ENCODE results near the gene AXL.

The AXL gene

DNA sequence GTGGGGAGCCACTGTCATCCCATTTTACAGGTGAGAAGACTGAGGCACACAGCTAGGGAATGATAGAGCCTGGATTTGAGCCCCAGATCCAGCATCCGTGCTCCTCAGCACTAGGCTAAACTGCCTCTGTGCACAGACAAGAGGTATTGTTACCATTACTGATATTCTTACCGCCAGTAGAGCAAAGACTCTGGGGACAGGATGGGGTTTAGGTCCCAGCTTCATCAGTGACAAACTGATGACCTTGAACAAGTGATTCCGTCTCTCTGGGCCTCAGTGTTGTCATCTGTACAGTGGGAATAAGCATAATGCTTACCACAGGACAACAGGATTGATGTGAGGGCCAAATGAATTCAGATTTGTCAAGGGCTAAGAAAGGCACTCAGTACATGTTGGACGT, 16.5 kb downstream of the AXL start:
- no peak for DNase-seq (ENCODE audit: low read depth)

DNA sequence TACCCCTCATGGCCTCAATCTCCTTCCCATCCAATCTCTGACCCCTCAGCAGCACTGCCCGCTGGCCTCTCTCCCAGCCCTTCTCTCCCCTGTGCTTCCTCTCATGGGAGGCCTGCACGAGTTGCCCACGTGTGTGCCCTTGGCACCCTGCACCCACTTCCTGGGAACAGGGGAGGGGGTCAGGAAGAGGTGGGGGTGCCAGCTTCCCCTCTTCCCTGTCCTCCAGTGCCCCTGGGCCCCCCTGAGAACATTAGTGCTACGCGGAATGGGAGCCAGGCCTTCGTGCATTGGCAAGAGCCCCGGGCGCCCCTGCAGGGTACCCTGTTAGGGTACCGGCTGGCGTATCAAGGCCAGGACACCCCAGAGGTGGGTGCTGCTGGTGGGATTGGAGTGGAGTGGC, 19.2 kb downstream of the AXL start:
- no peak for DNase-seq (ENCODE audit: low read depth)

DNA sequence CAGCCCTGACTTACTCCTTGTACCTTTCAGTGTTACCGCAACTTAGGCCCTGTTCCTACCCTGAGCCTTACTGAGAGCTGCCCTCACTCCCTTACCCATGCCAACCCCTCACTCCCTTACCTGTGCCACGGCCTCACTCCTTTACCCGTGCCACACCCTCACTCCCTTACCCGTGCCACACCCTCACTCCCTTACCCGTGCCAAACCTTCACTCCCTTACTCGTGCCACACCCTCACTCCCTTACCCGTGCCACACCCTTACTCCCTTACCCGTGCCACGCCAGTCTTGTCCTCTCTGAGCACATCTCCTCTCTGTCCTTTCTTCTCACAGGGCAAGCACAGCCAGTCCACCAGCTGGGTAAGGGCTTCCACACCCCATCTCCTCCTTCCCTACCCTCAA, 20.3 kb downstream of the AXL start:
- DNase-seq (ENCODE audit: low read depth): no peak

DNA sequence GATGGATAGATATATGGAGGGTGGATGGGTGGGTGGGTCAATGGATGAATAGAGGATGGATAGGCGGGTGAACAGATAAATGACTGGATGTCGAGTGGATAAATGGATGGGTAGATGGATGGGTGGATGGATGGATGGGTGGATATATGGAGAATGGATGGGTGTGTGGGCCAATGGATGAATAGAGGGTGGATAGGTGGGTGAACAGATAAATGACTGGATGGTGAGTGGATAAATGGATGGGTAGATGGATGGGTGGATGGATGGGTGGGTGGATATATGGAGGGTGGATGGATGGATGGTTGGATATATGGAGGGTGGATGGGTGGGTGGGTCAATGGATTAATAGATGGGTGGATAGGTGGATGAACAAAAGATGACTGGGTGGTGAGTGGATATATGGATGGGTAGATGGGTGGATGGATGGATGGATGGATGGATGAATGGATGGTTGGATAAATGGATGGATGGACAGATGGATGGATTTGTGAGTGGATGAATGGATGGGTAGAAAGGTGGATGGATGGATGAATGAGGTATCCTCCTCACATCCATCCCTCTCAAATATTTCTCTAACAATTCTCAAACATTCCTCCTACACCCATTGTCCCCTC, 21.0 kb downstream of the AXL start:
- DNase-seq (ENCODE audit: low read depth): no peak

- no peak for DNase-seq (ENCODE audit: low read depth)
Observed at GRCh38 chr19:41241859-41242258, 22.8 kb downstream of the AXL start.

DNA sequence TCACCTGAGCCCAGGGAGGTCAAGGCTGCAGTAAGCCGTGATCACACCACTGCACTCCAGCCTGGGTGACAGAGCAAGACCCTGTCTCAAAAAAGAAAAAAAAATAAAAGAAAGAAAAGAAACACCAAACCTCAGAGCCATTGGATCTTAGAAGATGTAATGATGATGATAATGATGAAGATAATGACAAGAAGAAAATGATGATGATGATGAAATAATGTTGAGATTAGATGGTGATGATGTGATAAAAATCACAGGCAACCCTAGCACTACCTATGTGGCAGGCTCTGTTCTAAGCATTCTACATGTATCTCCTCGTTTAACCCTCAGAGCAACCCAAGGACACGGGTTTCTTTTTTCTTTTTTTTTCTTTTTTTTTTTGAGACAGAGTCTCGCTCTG, 25.1 kb downstream of the AXL start:
- DNase-seq (ENCODE audit: low read depth): no peak

DNA sequence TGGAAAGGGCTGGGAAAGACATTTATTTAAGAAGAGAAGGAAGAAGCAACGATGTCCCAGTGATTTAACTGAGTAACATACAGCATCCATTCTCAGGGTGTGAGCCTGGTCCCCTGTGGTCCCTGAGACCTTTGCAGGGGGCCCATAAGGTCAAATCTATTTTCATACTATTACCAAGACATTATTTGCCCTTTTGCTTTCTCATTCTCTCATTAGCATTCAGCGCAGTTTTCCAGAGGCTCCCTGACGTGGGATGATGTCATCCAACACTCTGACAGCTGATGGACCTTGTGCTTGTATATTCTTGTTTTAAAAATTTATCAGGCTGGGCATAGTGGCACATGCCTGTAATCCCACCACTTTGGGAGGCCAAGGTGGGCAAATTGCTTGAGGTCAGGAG, 26.8 kb downstream of the AXL start:
- no peak for DNase-seq (ENCODE audit: low read depth)

DNA sequence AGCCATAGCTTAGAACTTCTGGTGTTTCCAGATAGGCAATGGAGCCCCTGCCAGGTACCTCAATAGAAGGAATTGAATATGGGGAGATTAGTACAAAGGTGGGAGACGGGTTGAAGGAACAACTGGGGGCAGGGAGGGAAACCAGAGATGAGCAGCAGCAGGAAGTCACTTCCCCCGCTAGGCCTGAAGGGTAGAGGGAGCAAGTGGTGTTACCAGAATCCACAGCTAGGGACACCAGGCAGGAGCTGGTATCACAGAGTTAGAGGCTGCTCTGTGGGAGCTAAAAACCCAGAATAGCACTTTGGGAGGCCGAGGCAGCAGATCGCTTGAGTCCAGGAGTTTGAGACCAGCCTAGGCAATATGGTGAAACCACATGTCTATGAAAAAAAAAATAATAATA, 29.9 kb downstream of the AXL start:
- DNase-seq (ENCODE audit: low read depth): no peak

DNA sequence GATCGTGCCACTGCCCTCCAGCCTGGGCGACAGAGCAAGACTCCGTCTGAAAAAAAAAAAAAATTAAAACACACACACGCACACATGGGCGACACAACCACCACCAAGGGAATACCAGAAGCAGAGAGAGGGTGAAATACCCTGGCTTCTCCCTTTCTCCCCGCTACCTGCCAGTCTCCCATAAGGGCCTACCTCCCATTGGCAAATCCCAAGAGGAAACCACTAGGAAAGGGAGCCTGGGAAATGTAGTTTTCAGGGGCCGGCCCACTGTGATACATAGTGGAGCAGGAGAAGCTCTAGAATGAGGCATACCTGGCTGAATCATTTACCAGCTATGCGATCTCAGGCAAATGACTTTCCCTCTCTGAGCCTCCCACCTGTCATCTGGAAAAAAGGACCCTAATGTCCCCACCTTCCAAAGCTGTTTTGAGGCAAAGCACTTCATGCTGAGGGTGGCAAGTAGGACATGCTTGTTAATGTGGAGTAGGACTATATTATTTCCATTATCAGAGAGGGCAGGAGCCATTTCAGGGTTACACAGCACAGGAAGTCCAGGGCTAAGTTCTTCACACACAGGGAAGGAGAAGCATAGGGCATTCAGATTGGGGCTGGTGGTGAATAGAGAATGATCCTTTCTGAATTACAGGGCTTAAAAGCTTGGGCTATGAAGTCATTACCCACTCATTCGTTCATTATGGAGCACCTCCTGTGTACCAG, 30.8 kb downstream of the AXL start:
- DNase-seq (ENCODE audit: low read depth): no peak

- DNase-seq (ENCODE audit: low read depth): no peak
Observed at GRCh38 chr19:41253660-41254059, 34.6 kb downstream of the AXL start.

- no peak for DNase-seq (ENCODE audit: low read depth)
Observed at GRCh38 chr19:41255171-41255570, 36.1 kb downstream of the AXL start.

DNA sequence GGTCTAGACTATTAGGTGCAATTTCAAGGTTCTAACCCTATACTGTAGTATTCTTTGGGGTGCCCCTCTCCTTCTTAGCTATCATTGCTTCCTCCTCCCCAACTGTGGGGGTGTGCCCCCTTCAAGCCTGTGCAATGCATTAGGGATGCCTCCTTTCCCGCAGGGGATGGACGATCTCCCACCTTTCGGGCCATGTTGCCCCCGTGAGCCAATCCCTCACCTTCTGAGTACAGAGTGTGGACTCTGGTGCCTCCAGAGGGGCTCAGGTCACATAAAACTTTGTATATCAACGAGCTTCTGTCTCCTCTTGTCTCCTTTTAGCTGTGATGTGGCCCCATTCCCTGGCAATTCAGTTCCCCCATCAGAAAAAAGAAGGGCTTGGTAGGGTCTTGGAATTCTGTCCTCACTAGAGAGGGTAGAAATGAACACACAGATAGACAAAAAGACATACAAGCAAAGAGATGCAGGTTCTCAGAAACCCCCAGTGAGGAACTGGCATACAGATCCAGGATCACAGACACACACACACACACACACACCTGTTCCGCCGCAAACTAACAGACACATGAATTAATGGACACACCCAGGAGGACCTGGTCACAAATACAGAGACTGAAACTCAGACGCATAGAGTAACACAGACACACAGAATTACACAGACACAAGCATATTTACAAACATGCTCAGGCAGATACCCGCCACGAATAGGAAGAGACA, 42.6 kb downstream of the AXL start:
- DNase-seq (ENCODE audit: low read depth): no peak

DNA sequence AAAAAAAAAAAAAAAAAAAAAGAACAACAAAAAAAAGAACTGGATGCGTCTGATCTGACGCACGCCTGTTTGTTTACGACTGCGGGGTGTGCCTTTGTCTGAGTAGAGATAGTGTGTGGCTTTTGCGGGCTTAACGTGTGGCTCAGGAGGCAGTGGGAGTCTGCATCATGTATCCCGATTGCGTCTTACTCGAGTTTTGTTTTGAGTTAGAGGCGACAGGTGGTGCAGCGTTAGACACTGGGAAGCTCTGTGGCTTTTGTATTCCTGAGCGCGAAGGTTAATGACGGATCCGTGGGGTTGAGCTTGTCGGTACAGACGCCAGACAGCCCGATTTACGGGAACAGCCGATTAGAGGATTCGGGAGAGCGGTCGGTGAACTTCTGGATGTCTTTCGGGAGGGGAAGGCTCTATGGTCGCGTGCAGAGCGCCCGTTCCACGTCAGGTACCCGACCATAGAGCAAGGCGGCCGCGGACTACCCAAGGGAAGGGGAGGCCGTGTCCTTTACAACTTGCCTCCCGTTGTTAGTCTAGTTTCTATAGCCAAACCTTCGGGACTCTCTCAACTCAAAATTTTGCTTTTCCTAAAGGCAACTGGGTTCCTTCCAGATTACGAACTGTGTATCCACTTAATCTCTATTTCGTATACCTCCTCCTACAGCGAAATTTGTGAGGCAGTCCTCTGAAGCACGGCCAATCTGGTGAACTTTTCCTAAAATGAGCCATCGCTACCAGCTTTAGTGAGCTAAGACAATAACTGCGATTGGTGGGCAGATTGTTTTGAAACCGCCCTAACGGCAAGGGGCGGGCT, 44.2 kb downstream of the AXL start:
- DNase-seq (ENCODE audit: low read depth): peak; percentile 71

DNA sequence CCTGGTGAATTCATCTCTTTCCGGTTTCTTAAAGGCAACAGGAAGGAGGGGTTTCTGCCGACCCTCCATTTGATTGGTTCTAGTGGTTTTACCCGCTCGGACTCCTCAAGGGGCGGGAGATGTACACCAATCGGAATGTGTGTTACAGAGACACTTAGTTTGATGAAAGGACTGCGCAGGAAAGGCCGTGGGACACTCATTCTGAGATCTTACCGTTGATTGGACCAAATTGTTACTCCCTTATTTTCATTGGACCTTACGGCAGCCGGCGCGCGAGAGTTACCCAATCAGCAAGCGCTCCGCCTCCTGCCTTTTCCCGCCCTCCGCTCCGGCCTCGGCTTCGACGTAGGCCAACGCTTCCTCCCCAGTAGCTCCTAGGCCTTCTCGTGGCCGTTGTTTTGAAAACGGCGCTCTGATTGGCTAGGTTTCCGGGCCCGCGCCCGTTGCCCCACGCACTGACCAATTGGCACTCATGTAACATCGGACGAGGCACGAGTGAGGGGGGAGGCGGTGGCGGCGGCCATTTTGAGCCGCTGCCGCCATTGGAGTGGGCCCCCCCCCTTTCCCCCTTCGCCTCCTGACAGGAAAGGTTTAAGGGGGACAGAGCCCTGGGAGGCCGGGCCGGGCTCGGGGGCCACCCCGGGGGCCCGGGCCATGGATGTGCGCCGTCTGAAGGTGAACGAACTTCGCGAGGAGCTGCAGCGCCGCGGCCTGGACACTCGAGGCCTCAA, 45.0 kb downstream of the AXL start, which contains the start of gene HNRNPUL1:
Gene HNRNPUL1 (plus strand): TSS at position 523 of the 731 bp plus-strand sequence. CDS start 132 bp downstream, at position 655.
- peak; percentile 99 for DNase-seq (ENCODE audit: low read depth)

GRCh38 chr19:41264581-41265394, 45.8 kb downstream of the AXL start:
- DNase-seq (ENCODE audit: low read depth): no peak

DNA sequence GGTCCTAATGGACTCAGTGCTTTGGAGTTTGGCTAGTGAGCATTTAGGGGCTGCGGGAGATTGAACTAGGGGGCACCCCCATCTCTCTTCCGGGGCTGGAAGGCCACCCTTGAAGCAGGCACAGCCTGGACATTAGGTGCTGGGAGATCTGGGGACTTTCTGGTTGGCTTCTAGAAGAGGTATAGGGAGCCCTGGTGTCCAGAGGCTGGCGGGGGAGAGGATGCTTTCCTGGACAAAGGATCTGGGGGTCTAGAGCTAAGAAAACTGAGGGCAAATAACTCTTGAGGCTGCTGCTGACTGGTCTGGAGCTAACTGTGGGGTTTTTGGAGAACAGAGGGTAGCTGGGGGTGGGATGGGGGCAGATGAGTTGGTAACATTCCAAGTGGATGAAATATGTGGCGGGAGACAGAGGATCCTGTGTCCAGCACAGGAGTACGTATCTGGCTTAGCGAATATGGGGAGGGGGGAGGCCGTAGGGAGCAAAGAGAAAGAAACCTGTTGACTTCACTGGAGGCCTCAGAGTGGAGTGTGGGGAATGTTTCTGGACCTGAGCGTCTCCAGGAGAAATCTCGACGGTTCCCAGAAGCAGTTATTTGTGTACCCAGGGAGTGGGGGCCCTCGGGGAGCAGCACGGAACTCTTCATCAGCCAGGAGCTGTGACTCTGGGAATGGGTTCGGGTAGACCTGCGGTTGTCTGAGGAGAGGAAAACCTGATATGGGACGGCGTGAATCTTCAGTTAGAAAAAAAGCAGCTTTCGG, 46.6 kb downstream of the AXL start:
- no peak for DNase-seq (ENCODE audit: low read depth)

DNA sequence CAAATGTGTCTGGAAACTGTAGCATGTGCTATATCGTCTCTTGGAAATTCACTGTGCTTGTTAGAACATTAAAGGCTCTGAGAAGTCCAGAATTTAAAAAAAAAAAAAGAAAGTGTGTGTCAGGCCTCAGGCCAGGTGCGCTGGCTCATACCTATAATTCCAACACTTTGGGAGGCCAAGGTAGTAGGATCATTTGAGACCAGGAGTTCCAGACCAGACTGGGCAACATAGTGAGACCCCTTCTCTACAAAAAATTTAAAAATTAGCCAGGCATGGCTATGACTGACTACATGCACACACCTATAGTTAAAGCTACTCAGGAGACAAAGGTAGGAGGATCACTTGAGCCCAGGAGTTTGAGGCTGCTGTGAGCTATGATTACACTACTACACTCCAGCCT, 50.0 kb downstream of the AXL start:
- no peak for DNase-seq (ENCODE audit: low read depth)

DNA sequence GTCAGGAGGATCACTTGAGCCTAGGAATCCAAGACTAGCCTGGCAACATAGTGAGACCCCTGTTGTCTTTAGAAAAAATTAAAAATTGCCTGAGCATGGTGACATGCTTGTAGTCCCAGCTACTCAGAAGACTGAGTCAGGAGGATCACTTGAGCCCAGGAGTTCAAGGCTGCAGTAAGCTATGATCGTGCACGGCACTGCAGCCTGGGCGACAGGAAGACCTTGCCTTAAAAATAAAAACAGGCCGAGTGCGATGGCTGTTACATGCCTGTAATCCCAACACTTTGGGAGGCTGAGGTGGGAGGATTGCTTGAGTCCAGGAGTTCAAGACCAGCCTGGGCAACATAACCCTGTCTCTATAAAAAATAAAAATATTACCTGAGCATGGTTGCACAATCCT, 50.5 kb downstream of the AXL start:
- DNase-seq (ENCODE audit: low read depth): no peak

GRCh38 chr19:41273076-41273475, 54.1 kb downstream of the AXL start:
- no peak for DNase-seq (ENCODE audit: low read depth)

DNA sequence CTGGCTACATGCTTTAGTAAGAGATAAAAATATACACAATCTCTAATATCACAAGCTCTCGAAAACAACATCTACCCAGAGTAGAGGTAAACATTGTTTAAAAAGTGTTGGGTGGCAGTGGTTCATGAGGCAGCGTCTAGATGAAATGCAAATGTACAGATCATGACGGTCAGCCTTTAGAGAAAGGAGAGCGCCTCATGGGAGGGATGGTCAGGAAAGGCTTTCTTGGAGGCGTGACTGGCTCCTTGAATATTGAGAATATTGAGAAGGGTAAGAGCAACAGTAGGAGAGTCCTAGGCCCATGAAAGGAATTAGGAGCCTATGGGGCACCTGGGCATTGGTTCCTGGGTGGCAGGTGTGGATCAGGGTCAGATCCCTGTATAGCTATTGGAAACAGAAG, 55.8 kb downstream of the AXL start:
- DNase-seq (ENCODE audit: low read depth): no peak

Measured in activated gamma-delta T cell treated with anti-CD3 and anti-CD28 coated beads, Interleukin-2, amount 50 U/mL, for 16 hours (primary cell).